Frontal cortex (tissue), 4 donors: Measurements from ENCODE around the gene CDK9. TPM values are rescaled to one million over a fixed set of nuclear protein-coding genes. Genes with fewer than 3 reads are reported as not detected.
A peak's percentile ranks its signal among the peaks of the same experiment; 100 is the strongest.
"Not testable (repeated sequence)": the region's sequence is repeated elsewhere in the genome, so short reads cannot be mapped to it uniquely, and the experiment has no call there.

ENCODE experiments used
- DNase-seq, 2 donors: peaks; one replicate each; pipeline ENCODE4 v3.0.0; 2012; ENCODE audit warnings: low spot score in 2 of 2
- FAIRE-seq: peaks from 2 replicates; lab custom pipeline; 2012; peaks lifted over from hg19 to GRCh38; lab: Jason Lieb, UNC
- total RNA-seq: library from RNA; depleted of rRNA; stranded (reverse); fragments of >200 nt; gene quantifications from one replicate; pipeline ENCODE4 v1.2.3, GENCODE V29; 2014
- donor health status: control.
- donor health status: control.
- donor health status: control.

The CDK9 gene
- total RNA-seq, 1 donor from 2014 or later, result 40.4 TPM

GRCh38 chr9:127815512-127816361 lies 29.9 kb downstream of the CDK9 start:
- no peak for FAIRE-seq
- DNase-seq, result no peak

GRCh38 chr9:127816362-127816725 lies 30.5 kb downstream of the CDK9 start:
- FAIRE-seq (no peak), DNase-seq (no peak)

- no peak for FAIRE-seq
- no peak for DNase-seq
These were observed 30.9 kb downstream of the CDK9 start for GRCh38 chr9:127816728-127817127.

- FAIRE-seq, result no peak
- DNase-seq, result no peak
These were observed 32.1 kb downstream of the CDK9 start for GRCh38 chr9:127817881-127818434.

- FAIRE-seq, result no peak
- DNase-seq, result no peak
These were observed 32.7 kb downstream of the CDK9 start for GRCh38 chr9:127818574-127818973.

- no peak for DNase-seq
- no peak for FAIRE-seq
These were observed 36.3 kb downstream of the CDK9 start for GRCh38 chr9:127822108-127822507.

- no peak for FAIRE-seq
These were observed 39.7 kb downstream of the CDK9 start for GRCh38 chr9:127825319-127826051.

GRCh38 chr9:127826253-127826913 lies 40.5 kb downstream of the CDK9 start:
- DNase-seq, result no peak
- FAIRE-seq, result no peak

More at GRCh38 chr9:127825319-127826051, 39.7 kb downstream of the CDK9 start:
- DNase-seq, result peak in 1 of 2 donors; percentile 51

GRCh38 chr9:127828262-127829031 lies 42.6 kb downstream of the CDK9 start:
- DNase-seq, result peak; percentile 69 to 76
- no peak for FAIRE-seq

GRCh38 chr9:127829205-127829906 lies 43.5 kb downstream of the CDK9 start:
- DNase-seq, result no peak
- FAIRE-seq, result no peak

- no peak for DNase-seq
- FAIRE-seq, result no peak
These were observed 46.4 kb downstream of the CDK9 start for GRCh38 chr9:127832248-127832647.

- no peak for DNase-seq
- no peak for FAIRE-seq
These were observed 47.7 kb downstream of the CDK9 start for GRCh38 chr9:127833555-127833954.

GRCh38 chr9:127835991-127836516 lies 50.2 kb downstream of the CDK9 start:
- FAIRE-seq, result no peak
- DNase-seq, result no peak

GRCh38 chr9:127836561-127836960 lies 50.7 kb downstream of the CDK9 start:
- not testable (repeated sequence) for DNase-seq, FAIRE-seq

- DNase-seq, result no peak
- FAIRE-seq, result no peak
These were observed 51.5 kb downstream of the CDK9 start for GRCh38 chr9:127837346-127837745.

- DNase-seq, result peak in 1 of 2 donors; percentile 64
- FAIRE-seq, result no peak
These were observed 52.7 kb downstream of the CDK9 start for GRCh38 chr9:127838375-127839078.
